Measurements from ENCODE around the gene BMPR1A. TPM values are rescaled to one million over a fixed set of nuclear protein-coding genes. Genes with fewer than 3 reads are reported as not detected.

BMPR1A gene
- total and polyA plus RNA-seq, 10 of the 15 experiments (the other 5 are each of a cell fraction or from before 2014, with no cell fraction given), result 2.3 to 22.7 (median 13.1) TPM

GRCh38 chr10:86941991-86942421 is 185.6 kb downstream of the BMPR1A start (continued):
- TF ChIP-seq EGR1 (IDR thresholded peaks at IDR 0.05; ENCODE audit: borderline replicate concordance in 1 of 2, low read depth in 2 of 2, low read length in 2 of 2), result no peak

DNA sequence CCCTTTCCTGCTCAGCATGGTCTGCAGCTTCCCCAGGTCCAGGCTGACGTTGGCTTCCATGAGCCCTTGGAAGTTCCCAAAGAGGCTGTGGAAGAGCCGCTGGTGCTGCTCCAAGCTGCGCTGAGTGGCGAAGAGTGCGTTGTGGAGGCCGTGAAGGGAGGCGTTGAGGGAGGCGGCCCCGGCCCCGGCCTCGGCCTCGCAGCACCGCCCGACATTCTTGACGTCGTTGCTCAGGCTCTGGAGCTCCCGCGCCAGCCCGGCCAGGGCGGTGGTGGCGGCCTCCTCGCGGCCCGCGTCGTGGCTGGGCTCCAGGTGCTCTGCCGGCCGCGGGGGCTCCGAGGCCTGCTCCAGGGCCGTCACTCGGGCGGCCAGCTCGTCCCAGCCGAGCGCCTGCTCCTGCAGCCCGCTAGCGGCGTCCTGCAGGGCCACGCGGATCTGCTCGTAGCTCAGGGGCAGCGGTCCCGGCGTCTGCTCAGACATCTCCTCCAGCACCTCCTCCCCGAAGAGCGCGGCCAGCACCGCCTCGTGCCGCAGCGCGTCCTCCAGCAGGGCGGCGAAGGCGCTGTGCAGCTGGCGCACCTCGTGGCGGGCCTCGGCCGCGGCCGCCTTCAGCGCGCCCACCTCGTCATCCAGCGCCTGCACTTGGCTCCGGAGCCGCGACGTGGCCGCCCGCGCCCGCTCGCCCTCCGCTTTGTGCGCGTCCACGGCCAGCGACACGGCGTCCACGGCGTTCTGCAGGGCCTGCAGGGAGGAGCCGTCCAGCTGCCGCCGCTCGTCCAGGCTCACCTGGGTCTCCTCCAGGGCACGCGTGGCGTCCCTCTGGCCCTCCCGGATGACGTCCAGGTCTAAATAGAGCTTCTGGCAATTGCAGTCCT is 186.3 kb downstream of the BMPR1A start:
- no TSS peak for BruUV-seq (replicated peaks)
- Histone ChIP-seq H3K79me2 (ENCODE audit: control insufficient read depth, insufficient read depth, low read length) (no peaks in the 10 kb centered on the region), H3K36me3 (ENCODE audit: control insufficient read depth in 2 of 2, insufficient read depth in 2 of 2, low read length in 1 of 2) (no peaks in the 10 kb centered on the region), H3K9me3 (replicated peaks; ENCODE audit: control insufficient read depth, insufficient read depth, low read length) (no peaks in the 10 kb centered on the region), H4K20me1 (ENCODE audit: control insufficient read depth, insufficient read depth) (no peaks in the 10 kb centered on the region), H3K4me2 (ENCODE audit: control insufficient read depth, insufficient read depth) (no peak overlapping the region), H3K27ac (ENCODE audit: control insufficient read depth, insufficient read depth) (no peak overlapping the region), H3K4me3 (no peak overlapping the region), H3K27me3 (replicated peaks in 1 of 2; ENCODE audit: control insufficient read depth in 2 of 2, insufficient read depth in 2 of 2, low read length in 1 of 2) (no peaks in the 10 kb centered on the region), H3K4me1 (ENCODE audit: control insufficient read depth, insufficient read depth, low read length) (no peaks in the 10 kb centered on the region; the same call in 1 of the 2 replicates), H3K9ac (ENCODE audit: control insufficient read depth, insufficient read depth, low read length) (no peak overlapping the region), H2AFZ (ENCODE audit: control insufficient read depth, low read depth, low read length) (no peak overlapping the region)
- FAIRE-seq (no peak), ATAC-seq (no peak), DNase-seq (ENCODE audit: low read depth, low spot score) (no peak)
- no peak for TF ChIP-seq TBL1XR1 (IDR thresholded peaks at IDR 0.05; ENCODE audit: low read depth, low read length)
- no peak for TF ChIP-seq GATAD2B (conservative IDR thresholded peaks at IDR 0.05; ENCODE audit: low read depth)
- TF ChIP-seq NBN (IDR thresholded peaks at IDR 0.05), result no peak
- TF ChIP-seq HDAC2 (IDR thresholded peaks at IDR 0.05), result no peak
- no peak for TF ChIP-seq JUNB (IDR thresholded peaks at IDR 0.05)
- no peak for TF ChIP-seq SMARCA5 (IDR thresholded peaks at IDR 0.05)
- no peak for TF ChIP-seq SUPT20H (IDR thresholded peaks at IDR 0.05; ENCODE audit: borderline replicate concordance, control insufficient read depth, low read depth, low read length)
- no peak for TF ChIP-seq SRF (IDR thresholded peaks at IDR 0.05; ENCODE audit: low read depth in 2 of 2, low read length in 2 of 2)
- TF ChIP-seq TARDBP (IDR thresholded peaks at IDR 0.05; ENCODE audit: borderline replicate concordance), result no peak
- TF ChIP-seq, protein P1, sequence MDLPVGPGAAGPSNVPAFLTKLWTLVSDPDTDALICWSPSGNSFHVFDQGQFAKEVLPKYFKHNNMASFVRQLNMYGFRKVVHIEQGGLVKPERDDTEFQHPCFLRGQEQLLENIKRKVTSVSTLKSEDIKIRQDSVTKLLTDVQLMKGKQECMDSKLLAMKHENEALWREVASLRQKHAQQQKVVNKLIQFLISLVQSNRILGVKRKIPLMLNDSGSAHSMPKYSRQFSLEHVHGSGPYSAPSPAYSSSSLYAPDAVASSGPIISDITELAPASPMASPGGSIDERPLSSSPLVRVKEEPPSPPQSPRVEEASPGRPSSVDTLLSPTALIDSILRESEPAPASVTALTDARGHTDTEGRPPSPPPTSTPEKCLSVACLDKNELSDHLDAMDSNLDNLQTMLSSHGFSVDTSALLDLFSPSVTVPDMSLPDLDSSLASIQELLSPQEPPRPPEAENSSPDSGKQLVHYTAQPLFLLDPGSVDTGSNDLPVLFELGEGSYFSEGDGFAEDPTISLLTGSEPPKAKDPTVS (IDR thresholded peaks at IDR 0.05; ENCODE audit: low read depth, low read length), result no peak
- no peak for TF ChIP-seq CTCF (IDR thresholded peaks at IDR 0.05 in 2 of 3, conservative IDR thresholded peaks at IDR 0.05 in 1 of 3; ENCODE audit: control insufficient read depth in 2 of 3, extremely low read depth in 1 of 3, insufficient read depth in 1 of 3, low read depth in 3 of 3, low read length in 3 of 3)
- TF ChIP-seq, protein P2, sequence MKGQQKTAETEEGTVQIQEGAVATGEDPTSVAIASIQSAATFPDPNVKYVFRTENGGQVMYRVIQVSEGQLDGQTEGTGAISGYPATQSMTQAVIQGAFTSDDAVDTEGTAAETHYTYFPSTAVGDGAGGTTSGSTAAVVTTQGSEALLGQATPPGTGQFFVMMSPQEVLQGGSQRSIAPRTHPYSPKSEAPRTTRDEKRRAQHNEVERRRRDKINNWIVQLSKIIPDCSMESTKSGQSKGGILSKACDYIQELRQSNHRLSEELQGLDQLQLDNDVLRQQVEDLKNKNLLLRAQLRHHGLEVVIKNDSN (IDR thresholded peaks at IDR 0.05; ENCODE audit: borderline replicate concordance, extremely low read length, insufficient read depth, low read depth, low read length), result no peak
- in situ Hi-C loops (cut with MboI), result no loop called here
- POLR2A ChIA-PET, result interaction anchor here (0.5 to 1.1 kb wide), 2 partner anchors 13 to 15 kb away, joined by 4 to 5 read pairs; partner anchors contain the start of gene SNCG
- RAD21 ChIA-PET (ENCODE audit: unreplicated experiment), result no interaction called here
- intact Hi-C loops (cut with micrococcal nuclease; ENCODE audit: unreplicated experiment), result no loop called here
- CTCF ChIA-PET, result interaction anchor here (0.7 to 1.8 kb wide), 3 partner anchors 18 to 31 kb away, joined by 3 to 7 read pairs (median 6); no protein-coding TSS in a partner anchor
- SMC1A ChIA-PET (ENCODE audit: uncharacterized antibody, unreplicated experiment), result interaction anchor here (0.8 kb wide), 1 partner anchor 151 kb away, joined by 3 read pairs; no protein-coding TSS in a partner anchor
- 91% methylated on average over 75 of the region's 94 CpGs for WGBS (ENCODE audit: insufficient coverage, insufficient replicate concordance, low lambda C conversion rate, missing lambda C conversion rate)

All from GM12878 (cell line).